Stomach (tissue), 9 donors: Measurements from ENCODE around the gene HEXB. TPM values are rescaled to one million over a fixed set of nuclear protein-coding genes. Genes with fewer than 3 reads are reported as not detected.
"Not testable (repeated sequence)": the region's sequence is repeated elsewhere in the genome, so short reads cannot be mapped to it uniquely, and the experiment has no call there.

ENCODE experiments used
- DNase-seq, 2 donors: peaks; one replicate each; pipeline versions ENCODE4 v3.0.0 to v3.0.0-alpha.2; 2013 to 2019
- H3K27ac ChIP-seq, 5 donors: fragments of 200-600 bp in 4 of 5; sonication (generic) in 4 of 5; one replicate each; pipeline ENCODE4 v1.5.1; 2013 to 2019; ENCODE audit warnings: mild to moderate bottlenecking in 1 of 5, moderate library complexity in 1 of 5
- H3K27me3 ChIP-seq, 3 donors: fragments of 200-600 bp; sonication (generic); one replicate each; pipeline ENCODE4 v1.5.1; 2017 to 2019; ENCODE audit warnings: mixed run types in 1 of 3
- H3K36me3 ChIP-seq, 4 donors: fragments of 200-600 bp; sonication (generic); 1 replicate in 3 of 4; 2 replicates in 1 of 4; pipeline ENCODE4 v1.5.1; 2016 to 2019
- H3K4me1 ChIP-seq, 4 donors: fragments of 200-600 bp; sonication (generic); one replicate each; pipeline ENCODE4 v1.5.1; 2016 to 2019
- H3K4me3 ChIP-seq, 4 donors: fragments of 200-600 bp; sonication (generic) in 3 of 4; one replicate each; pipeline ENCODE4 v1.5.1; 2016 to 2019; ENCODE audit warnings: mild to moderate bottlenecking in 1 of 4
- H3K9me3 ChIP-seq, 4 donors: fragments of 200-600 bp; sonication (generic); one replicate each; pipeline ENCODE4 v1.5.1; 2016 to 2019
- EP300 ChIP-seq: sonication (generic); formaldehyde crosslinking; IDR thresholded peaks from one replicate; pipeline ENCODE4 v1.6.1; 2017; ENCODE audit warnings: antibody characterized with exemption
- POLR2A ChIP-seq, 4 donors: fragments of 450-650 bp; IDR thresholded peaks; one replicate each; pipeline ENCODE4 v1.6.1; 2016; ENCODE audit warnings: antibody characterized with exemption in 4 of 4, control low read depth in 2 of 4, mild to moderate bottlenecking in 1 of 4, moderate library complexity in 1 of 4
- POLR2AphosphoS5 ChIP-seq, 3 donors: sonication (generic); formaldehyde crosslinking; IDR thresholded peaks; one replicate each; pipeline ENCODE4 v1.6.1; 2016; ENCODE audit warnings: antibody characterized with exemption in 3 of 3
- WGBS, 5 donors: extraction: QIAGEN DNeasy Blood & Tissue Kit in 3 of 5; methylation state at CpG; one replicate each; pipeline versions ENCODE4 v1.1.5 to v1.1.7; 2013 to 2018; 5-methylcytosine and 5-hydroxymethylcytosine counted together
- intact Hi-C: fragments of 100-400 bp; cut with DNase I; formaldehyde crosslinking; loops from one replicate; pipeline ENCODE4 v1.15.1; 2023; ENCODE audit warnings: low total_unique reads
- polyA plus RNA-seq, 3 donors: library from polyadenylated mRNA; stranded (reverse); fragments of 200-250 nt; gene quantifications; one replicate each; pipeline ENCODE4 v1.2.3, GENCODE V29; 2013
- total RNA-seq, 5 donors: library from RNA; depleted of rRNA; stranded (reverse); fragments of >200 nt; gene quantifications; one replicate each; pipeline versions ENCODE4 v1.1.0 to v1.2.3, GENCODE V29; 2014 to 2016
- TF ChIP-seq, protein P1 (sequence below), 7 experiments: fragments of 450-650 bp in 4 of 7; fragments of 200-600 bp in 3 of 7; sonication (generic) in 3 of 7; IDR thresholded peaks; one replicate each; pipeline ENCODE4 v1.5.1; 2016 to 2019; ENCODE audit warnings: antibody characterized with exemption in 7 of 7, control low read depth in 2 of 7, mild to moderate bottlenecking in 1 of 7
- donor health status: healthy with polysubstance abuse.
- donor health status: Bipolar disorder and iron deficiency.
- donor health status: healthy.

The HEXB gene
- total and polyA plus RNA-seq, 8 donors, result 25.7 to 664 (median 78.1) TPM

- H3K4me3 ChIP-seq, result no peak overlapping the region
- intact Hi-C loops, result no loop called here
- TF ChIP-seq POLR2A (IDR thresholded peaks at IDR 0.05), result no peak
Observed at GRCh38 chr5:74669821-74670220, 15.2 kb upstream of the HEXB start.

GRCh38 chr5:74670396-74671038 is 14.5 kb upstream of the HEXB start:
- H3K27me3 ChIP-seq, result no peaks in the 10 kb centered on the region
- no peak overlapping the region for H3K4me3 ChIP-seq
- intact Hi-C loops, result no loop called here
- 78 to 94% (median 86%) methylated on average over 8 to 11 of the region's 11 CpGs for WGBS, 5 donors
- no peaks in the 10 kb centered on the region for H3K36me3 ChIP-seq
- TF ChIP-seq POLR2A (IDR thresholded peaks at IDR 0.05) (no peak), POLR2AphosphoS5 (IDR thresholded peaks at IDR 0.05) (no peak), EP300 (no peak)
- TF ChIP-seq, protein P1, sequence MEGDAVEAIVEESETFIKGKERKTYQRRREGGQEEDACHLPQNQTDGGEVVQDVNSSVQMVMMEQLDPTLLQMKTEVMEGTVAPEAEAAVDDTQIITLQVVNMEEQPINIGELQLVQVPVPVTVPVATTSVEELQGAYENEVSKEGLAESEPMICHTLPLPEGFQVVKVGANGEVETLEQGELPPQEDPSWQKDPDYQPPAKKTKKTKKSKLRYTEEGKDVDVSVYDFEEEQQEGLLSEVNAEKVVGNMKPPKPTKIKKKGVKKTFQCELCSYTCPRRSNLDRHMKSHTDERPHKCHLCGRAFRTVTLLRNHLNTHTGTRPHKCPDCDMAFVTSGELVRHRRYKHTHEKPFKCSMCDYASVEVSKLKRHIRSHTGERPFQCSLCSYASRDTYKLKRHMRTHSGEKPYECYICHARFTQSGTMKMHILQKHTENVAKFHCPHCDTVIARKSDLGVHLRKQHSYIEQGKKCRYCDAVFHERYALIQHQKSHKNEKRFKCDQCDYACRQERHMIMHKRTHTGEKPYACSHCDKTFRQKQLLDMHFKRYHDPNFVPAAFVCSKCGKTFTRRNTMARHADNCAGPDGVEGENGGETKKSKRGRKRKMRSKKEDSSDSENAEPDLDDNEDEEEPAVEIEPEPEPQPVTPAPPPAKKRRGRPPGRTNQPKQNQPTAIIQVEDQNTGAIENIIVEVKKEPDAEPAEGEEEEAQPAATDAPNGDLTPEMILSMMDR (IDR thresholded peaks at IDR 0.05), result no peak
- DNase-seq, result no peak
- H3K9me3 ChIP-seq, result no peaks in the 10 kb centered on the region
- H3K4me1 ChIP-seq, result peaks cover 0 to 13% (median 2%) of the 10 kb centered on the region in 4 donors
- H3K27ac ChIP-seq, result no peak overlapping the region

More at GRCh38 chr5:74669821-74670220, 15.2 kb upstream of the HEXB start:
- Histone ChIP-seq H3K27ac (no peak overlapping the region), H3K4me1 (peaks cover 0 to 13% (median 2%) of the 10 kb centered on the region in 4 donors), H3K9me3 (no peaks in the 10 kb centered on the region), H3K36me3 (no peaks in the 10 kb centered on the region), H3K27me3 (no peaks in the 10 kb centered on the region)
- 71 to 86% (median 84%) methylated on average over 2 of the region's 2 CpGs for WGBS, 5 donors
- no peak for DNase-seq

GRCh38 chr5:74672215-74672877 is 12.7 kb upstream of the HEXB start:
- peaks cover 0 to 13% (median 2%) of the 10 kb centered on the region in 4 donors for H3K4me1 ChIP-seq
- no peaks in the 10 kb centered on the region for H3K36me3 ChIP-seq
- no peak for DNase-seq
- TF ChIP-seq EP300 (no peak), POLR2A (IDR thresholded peaks at IDR 0.05) (no peak), POLR2AphosphoS5 (IDR thresholded peaks at IDR 0.05) (no peak)
- TF ChIP-seq, protein P1 (IDR thresholded peaks at IDR 0.05), result no peak
- H3K4me3 ChIP-seq, result no peak overlapping the region
- intact Hi-C loops, result no loop called here
- H3K9me3 ChIP-seq, result no peaks in the 10 kb centered on the region
- 54 to 78% (median 67%) methylated on average over 5 of the region's 5 CpGs for WGBS, 5 donors
- no peak overlapping the region for H3K27ac ChIP-seq
- H3K27me3 ChIP-seq, result no peaks in the 10 kb centered on the region

GRCh38 chr5:74673011-74673790 is 11.8 kb upstream of the HEXB start:
- H3K36me3 ChIP-seq, result no peaks in the 10 kb centered on the region
- no peak for TF ChIP-seq POLR2AphosphoS5 (IDR thresholded peaks at IDR 0.05)
- TF ChIP-seq, protein P1 (IDR thresholded peaks at IDR 0.05), result peak in 3 of 7 experiments; percentile 14 to 20 (median 15)
- H3K9me3 ChIP-seq, result no peaks in the 10 kb centered on the region
- WGBS, 5 donors, result 52 to 68% (median 60%) methylated on average over 6 of the region's 6 CpGs
- peak in 1 of 2 donors; percentile 63 for DNase-seq
- intact Hi-C loops, result no loop called here
- peak overlapping the region; percentile 8 to 19 (median 16) for H3K4me3 ChIP-seq
- H3K4me1 ChIP-seq, result peaks cover 0 to 13% (median 2%) of the 10 kb centered on the region in 4 donors
- H3K27ac ChIP-seq, result no peak overlapping the region
- H3K27me3 ChIP-seq, result no peaks in the 10 kb centered on the region

DNA sequence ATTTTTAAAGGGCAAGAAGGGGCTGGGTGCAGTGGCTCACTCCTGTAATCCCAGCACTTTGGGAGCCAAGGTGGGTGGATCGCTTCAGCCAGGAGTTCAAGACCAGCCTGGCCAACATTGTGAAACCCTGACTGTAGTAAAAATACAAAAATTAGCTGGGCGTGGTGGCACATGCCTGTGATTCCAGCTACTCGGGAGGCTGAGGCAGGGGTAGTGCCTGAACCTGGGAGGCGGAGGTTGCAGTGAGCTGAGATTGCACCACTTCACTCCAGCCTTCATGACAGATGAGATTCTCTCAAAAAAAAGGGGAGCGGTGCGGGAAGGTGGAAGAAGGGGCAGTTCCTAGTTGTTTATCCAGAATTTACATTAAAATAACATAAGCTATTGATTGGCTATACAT is 8.6 kb upstream of the HEXB start:
- H3K4me1 ChIP-seq, result peaks cover 0 to 13% (median 2%) of the 10 kb centered on the region in 4 donors
- 93 to 98% (median 95%) methylated on average over 6 of the region's 6 CpGs for WGBS, 5 donors
- H3K27ac ChIP-seq, H3K27me3 ChIP-seq, DNase-seq, H3K9me3 ChIP-seq, H3K4me3 ChIP-seq, intact Hi-C loops, H3K36me3 ChIP-seq: not testable (repeated sequence)

GRCh38 chr5:74678123-74678522 is 6.9 kb upstream of the HEXB start:
- H3K27me3 ChIP-seq, H3K9me3 ChIP-seq, intact Hi-C loops, H3K27ac ChIP-seq, H3K36me3 ChIP-seq, H3K4me3 ChIP-seq, H3K4me1 ChIP-seq, DNase-seq: not testable (repeated sequence)
- WGBS, 5 donors, result 70 to 99% (median 89%) methylated on average over 3 of the region's 3 CpGs

DNA sequence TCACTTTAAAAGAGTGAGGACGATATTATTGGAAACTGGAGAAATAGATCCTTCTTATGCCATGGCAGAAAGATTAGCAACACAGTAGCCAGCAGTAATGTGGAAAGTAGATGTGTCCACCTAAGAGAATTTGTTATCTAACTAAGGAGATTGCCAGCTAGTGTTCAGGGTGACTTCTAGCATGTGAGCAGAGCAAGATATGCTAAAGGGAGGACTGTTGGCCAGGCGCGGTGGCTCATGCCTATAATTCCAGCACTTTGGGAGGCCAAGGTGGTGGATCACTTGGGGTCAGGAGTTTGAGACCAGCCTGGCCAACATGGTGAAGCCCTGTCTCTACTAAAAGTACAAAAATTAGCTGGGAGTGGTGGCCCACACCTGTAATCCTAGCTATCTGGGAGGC is 5.7 kb upstream of the HEXB start:
- H3K4me3 ChIP-seq, H3K4me1 ChIP-seq, H3K27me3 ChIP-seq, H3K9me3 ChIP-seq, DNase-seq, intact Hi-C loops, H3K36me3 ChIP-seq, H3K27ac ChIP-seq: not testable (repeated sequence)
- WGBS, 5 donors, result 74 to 93% (median 82%) methylated on average over 3 of the region's 3 CpGs
